H9 (cell line): ENCODE data around the gene GNAO1. TPM values are rescaled to one million over a fixed set of nuclear protein-coding genes. Genes with fewer than 3 reads are reported as not detected.

Source experiments
- DNase-seq: peaks from one replicate; pipeline ENCODE4 v3.0.0-alpha.2; 2017
- H2AFZ ChIP-seq: one replicate; pipeline ENCODE4 v1.6.1; 2013; ENCODE audit warnings: mild to moderate bottlenecking, low read length, control low read depth, moderate library complexity
- H2AK5ac ChIP-seq: 2 replicates; pipeline ENCODE4 v1.6.1; 2013; ENCODE audit warnings: low read length, control low read depth, mixed read lengths; ENCODE audit not compliant: insufficient read length
- H2BK120ac ChIP-seq: one replicate; pipeline ENCODE4 v1.6.1; 2013; ENCODE audit warnings: low read depth, mild to moderate bottlenecking, low read length, control low read depth, inconsistent platforms; ENCODE audit not compliant: poor library complexity, severe bottlenecking
- H2BK12ac ChIP-seq: 2 replicates; pipeline ENCODE4 v1.6.1; 2013; ENCODE audit warnings: low read length, control low read depth, mixed read lengths, low read depth; ENCODE audit not compliant: insufficient read length
- H2BK15ac ChIP-seq: 2 replicates; pipeline ENCODE4 v1.6.1; 2013; ENCODE audit warnings: low read depth, low read length, control low read depth
- H2BK20ac ChIP-seq: one replicate; pipeline ENCODE4 v1.6.1; 2013; ENCODE audit warnings: low read depth, mild to moderate bottlenecking, low read length, control low read depth, inconsistent platforms; ENCODE audit not compliant: poor library complexity, severe bottlenecking
- H2BK5ac ChIP-seq: 2 replicates; pipeline ENCODE4 v1.6.1; 2013; ENCODE audit warnings: low read length, control low read depth, mixed read lengths; ENCODE audit not compliant: insufficient read length
- H3K14ac ChIP-seq: 2 replicates; pipeline ENCODE4 v1.6.1; 2013; ENCODE audit warnings: low read length, control low read depth; ENCODE audit not compliant: insufficient read depth
- H3K18ac ChIP-seq: 2 replicates; pipeline ENCODE4 v1.6.1; 2013; ENCODE audit warnings: low read depth, mild to moderate bottlenecking, mixed read lengths, low read length, control low read depth; ENCODE audit not compliant: insufficient read length
- H3K23ac ChIP-seq: 2 replicates; pipeline ENCODE4 v1.6.1; 2013; ENCODE audit warnings: low read length, control low read depth, mixed read lengths, low read depth; ENCODE audit not compliant: insufficient read length
- H3K23me2 ChIP-seq: 2 replicates; pipeline ENCODE4 v1.6.1; 2013; ENCODE audit warnings: low read depth, mild to moderate bottlenecking, mixed read lengths, low read length, control low read depth; ENCODE audit not compliant: insufficient read length, poor library complexity, severe bottlenecking
- H3K27ac ChIP-seq: 2 replicates; pipeline ENCODE4 v1.5.1; 2013; ENCODE audit warnings: low read length, control low read depth, mixed read lengths, low read depth; ENCODE audit not compliant: insufficient read length
- H3K27me3 ChIP-seq: 2 replicates; pipeline ENCODE4 v1.6.1; 2013; ENCODE audit warnings: low read length, control low read depth, inconsistent platforms; ENCODE audit not compliant: insufficient read depth
- H3K4ac ChIP-seq: 2 replicates; pipeline ENCODE4 v1.6.1; 2013; ENCODE audit warnings: low read depth, mild to moderate bottlenecking, control low read depth, inconsistent platforms, low read length, moderate library complexity
- H3K4me1 ChIP-seq: 2 replicates; pipeline ENCODE4 v1.6.1; 2013; ENCODE audit warnings: low read length, control low read depth, inconsistent platforms; ENCODE audit not compliant: insufficient read depth
- H3K4me2 ChIP-seq: 2 replicates; pipeline ENCODE4 v1.6.1; 2013; ENCODE audit warnings: low read length, control low read depth, mixed read lengths; ENCODE audit not compliant: insufficient read length, insufficient read depth
- H3K56ac ChIP-seq: 2 replicates; pipeline ENCODE4 v1.6.1; 2013; ENCODE audit warnings: low read depth, mild to moderate bottlenecking, mixed read lengths, low read length, control low read depth; ENCODE audit not compliant: insufficient read length
- H3K79me1 ChIP-seq: 2 replicates; pipeline ENCODE4 v1.6.1; 2013; ENCODE audit warnings: low read depth, mild to moderate bottlenecking, moderate library complexity, low read length, control low read depth, inconsistent platforms; ENCODE audit not compliant: insufficient read depth, poor library complexity, severe bottlenecking
- H3K79me2 ChIP-seq: 2 replicates; pipeline ENCODE4 v1.6.1; 2013; ENCODE audit warnings: low read length, control low read depth, inconsistent platforms; ENCODE audit not compliant: insufficient read depth
- H3K9ac ChIP-seq: 2 replicates; pipeline ENCODE4 v1.6.1; 2013; ENCODE audit warnings: low read length, control low read depth, mixed read lengths; ENCODE audit not compliant: insufficient read length; ENCODE audit errors: extremely low read depth
- H3K9me3 ChIP-seq: one replicate; pipeline ENCODE4 v1.6.1; 2013; ENCODE audit warnings: low read depth, low read length, inconsistent platforms; ENCODE audit not compliant: control insufficient read depth
- H3T11ph ChIP-seq: one replicate; pipeline ENCODE4 v1.6.1; 2013; ENCODE audit warnings: mild to moderate bottlenecking, low read length, control low read depth, inconsistent platforms
- H4K20me1 ChIP-seq: one replicate; pipeline ENCODE4 v1.6.1; 2013; ENCODE audit not compliant: control insufficient read depth, insufficient read length, insufficient read depth
- H4K5ac ChIP-seq: 2 replicates; pipeline ENCODE4 v1.6.1; 2013; ENCODE audit warnings: low read depth, mild to moderate bottlenecking, mixed read lengths, low read length, control low read depth; ENCODE audit not compliant: insufficient read length
- H4K8ac ChIP-seq: replicated peaks from 2 replicates; pipeline ENCODE4 v1.6.1; 2013; ENCODE audit warnings: low read length, control low read depth, mixed read lengths, low read depth; ENCODE audit not compliant: insufficient read length
- H4K91ac ChIP-seq: 2 replicates; pipeline ENCODE4 v1.6.1; 2013; ENCODE audit warnings: low read depth, mild to moderate bottlenecking, moderate library complexity, mixed read lengths, low read length, control low read depth; ENCODE audit not compliant: insufficient read length
- H3K27ac Mint-ChIP-seq, 3 experiments: 2 replicates in 2 of 3; 3 replicates in 1 of 3; pipeline ENCODE4 v1.8.0; 2020 to 2021; ENCODE audit warnings: mixed read lengths in 3 of 3, mild to moderate bottlenecking in 1 of 3, moderate library complexity in 1 of 3
- H3K27me3 Mint-ChIP-seq: 2 replicates; pipeline ENCODE4 v1.8.0; 2021; ENCODE audit warnings: low read depth, mild to moderate bottlenecking, moderate library complexity, mixed read lengths
- H3K36me3 Mint-ChIP-seq, 3 experiments: 2 replicates in 2 of 3; 3 replicates in 1 of 3; pipeline ENCODE4 v1.8.0; 2020 to 2021; ENCODE audit warnings: low read depth in 3 of 3, mixed read lengths in 3 of 3; ENCODE audit not compliant: insufficient read depth in 1 of 3
- H3K4me1 Mint-ChIP-seq, 2 experiments: 2 replicates each; pipeline ENCODE4 v1.8.0; 2020; ENCODE audit warnings: mixed read lengths in 2 of 2
- H3K4me3 Mint-ChIP-seq, 2 experiments: 2 replicates in 1 of 2; 3 replicates in 1 of 2; pipeline ENCODE4 v1.8.0; 2020 to 2021; ENCODE audit warnings: mild to moderate bottlenecking in 2 of 2, mixed read lengths in 2 of 2, moderate library complexity in 1 of 2
- H3K9me3 Mint-ChIP-seq, 2 experiments: 2 replicates in 1 of 2; 3 replicates in 1 of 2; pipeline ENCODE4 v1.8.0; 2020; ENCODE audit warnings: mild to moderate bottlenecking in 2 of 2, mixed read lengths in 2 of 2, moderate library complexity in 1 of 2
- WGBS: extraction: QIAGEN DNeasy Blood & Tissue Kit; methylation state at CpG from one replicate; pipeline ENCODE4 v1.1.7; 2013; ENCODE audit warnings: missing lambda C conversion rate, low lambda C conversion rate, mixed read lengths; ENCODE audit not compliant: insufficient read length; ENCODE audit errors: extremely low coverage; 5-methylcytosine and 5-hydroxymethylcytosine counted together
- total RNA-seq: library from RNA; stranded (reverse); gene quantifications from 2 replicates; pipeline ENCODE4 v1.2.1, GENCODE V29; 2021
- TF ChIP-seq, protein P1 (sequence below): fragments of 200-600 bp; sonication (generic); conservative IDR thresholded peaks from 3 replicates; pipeline ENCODE4 v1.8.0; 2021; ENCODE audit warnings: antibody characterized with exemption, mild to moderate bottlenecking

The GNAO1 gene
- total RNA-seq, 1 experiment from 2014 or later = 16.9 TPM

DNA sequence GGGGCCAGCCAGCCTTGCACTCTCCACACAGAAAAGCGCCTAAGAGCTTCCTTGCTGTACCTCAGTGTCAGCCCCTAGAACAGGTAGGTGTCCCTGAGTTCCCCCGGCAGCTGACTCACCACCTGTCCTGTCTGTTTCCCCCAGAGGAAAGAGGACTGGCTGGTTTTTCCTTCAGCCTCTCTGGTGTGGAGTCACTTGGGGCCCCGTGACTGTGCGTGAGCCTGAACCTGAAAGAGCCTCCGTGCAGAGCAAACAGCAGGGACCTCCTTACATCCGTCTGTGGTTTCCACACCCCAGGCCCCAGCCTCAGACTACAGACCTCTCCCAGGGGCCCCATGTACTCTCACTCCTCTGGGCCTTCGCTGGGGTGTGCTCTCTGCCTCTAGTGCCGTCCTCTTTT is 87.8 kb downstream of the GNAO1 start:
- H3K4me1 ChIP-seq = peaks cover 25% of the 10 kb centered on the region
- no peak overlapping the region for H3K27ac ChIP-seq
- H3K56ac ChIP-seq = no peak overlapping the region

More for the DNA sequence above, 87.8 kb downstream of the GNAO1 start:
- H2AK5ac ChIP-seq = no peak overlapping the region
- no peak overlapping the region for H3T11ph ChIP-seq
- no CpG with 5 or more reads among the region's 8 CpGs for WGBS
- Mint-ChIP-seq H3K27ac (peak overlapping the region in 1 of 3 experiments; percentile 86; a peak in 2 of 7 replicates), H3K4me3 (no peak overlapping the region), H3K27me3 (no peaks in the 10 kb centered on the region), H3K9me3 (peaks cover 6% of the 10 kb centered on the region in 2 experiments), H3K36me3 (peaks cover 6 to 23% (median 21%) of the 10 kb centered on the region in 3 experiments), H3K4me1 (peaks cover 78 to 80% of the 10 kb centered on the region in 2 experiments)
- no peak overlapping the region for H2BK120ac ChIP-seq
- H3K23me2 ChIP-seq = no peaks in the 10 kb centered on the region
- H2BK15ac ChIP-seq = no peak overlapping the region
- H4K5ac ChIP-seq = no peak overlapping the region
- no peak overlapping the region; the same call in 1 of the 2 replicates for H3K14ac ChIP-seq
- no peak overlapping the region for H2AFZ ChIP-seq
- no peak overlapping the region for H3K23ac ChIP-seq
- no peak for DNase-seq
- TF ChIP-seq, protein P1, sequence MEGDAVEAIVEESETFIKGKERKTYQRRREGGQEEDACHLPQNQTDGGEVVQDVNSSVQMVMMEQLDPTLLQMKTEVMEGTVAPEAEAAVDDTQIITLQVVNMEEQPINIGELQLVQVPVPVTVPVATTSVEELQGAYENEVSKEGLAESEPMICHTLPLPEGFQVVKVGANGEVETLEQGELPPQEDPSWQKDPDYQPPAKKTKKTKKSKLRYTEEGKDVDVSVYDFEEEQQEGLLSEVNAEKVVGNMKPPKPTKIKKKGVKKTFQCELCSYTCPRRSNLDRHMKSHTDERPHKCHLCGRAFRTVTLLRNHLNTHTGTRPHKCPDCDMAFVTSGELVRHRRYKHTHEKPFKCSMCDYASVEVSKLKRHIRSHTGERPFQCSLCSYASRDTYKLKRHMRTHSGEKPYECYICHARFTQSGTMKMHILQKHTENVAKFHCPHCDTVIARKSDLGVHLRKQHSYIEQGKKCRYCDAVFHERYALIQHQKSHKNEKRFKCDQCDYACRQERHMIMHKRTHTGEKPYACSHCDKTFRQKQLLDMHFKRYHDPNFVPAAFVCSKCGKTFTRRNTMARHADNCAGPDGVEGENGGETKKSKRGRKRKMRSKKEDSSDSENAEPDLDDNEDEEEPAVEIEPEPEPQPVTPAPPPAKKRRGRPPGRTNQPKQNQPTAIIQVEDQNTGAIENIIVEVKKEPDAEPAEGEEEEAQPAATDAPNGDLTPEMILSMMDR = no peak
- no peaks in the 10 kb centered on the region for H4K20me1 ChIP-seq
- H3K79me2 ChIP-seq = no peaks in the 10 kb centered on the region
- H3K18ac ChIP-seq = no peak overlapping the region
- H2BK5ac ChIP-seq = no peak overlapping the region
- H2BK20ac ChIP-seq = no peak overlapping the region
- H3K27me3 ChIP-seq = no peaks in the 10 kb centered on the region
- no peaks in the 10 kb centered on the region for H3K9me3 ChIP-seq
- no peak overlapping the region for H4K8ac ChIP-seq
- no peak overlapping the region for H2BK12ac ChIP-seq
- no peak overlapping the region for H3K9ac ChIP-seq
- H3K4ac ChIP-seq = no peak overlapping the region
- no peaks in the 10 kb centered on the region for H3K79me1 ChIP-seq
- no peak overlapping the region for H3K4me2 ChIP-seq
- H4K91ac ChIP-seq = peak overlapping the region; percentile 6
